Activated naive CD4-positive, alpha-beta T cell (primary cell): ENCODE results near the gene PON1.

Experiments
- DNase-seq, 4 experiments: peaks; one replicate each; lab custom pipeline; 2025; lab: John Stamatoyannopoulos, UW

Gene PON1

GRCh38 chr7:95324431-95324830, at the start of gene PON1:
Gene PON1, minus strand, starts transcription at chr7:95324532. Its CDS starts 57 bp downstream, at chr7:95324475.
- no peak for DNase-seq

GRCh38 chr7:95373323-95373722, 49.0 kb upstream of the PON1 start:
- DNase-seq = no peak

- no peak for DNase-seq
Measured at GRCh38 chr7:95368235-95368634, 43.9 kb upstream of the PON1 start.

GRCh38 chr7:95367606-95368005, 43.3 kb upstream of the PON1 start:
- no peak for DNase-seq

- DNase-seq = no peak
Measured at GRCh38 chr7:95365151-95365550, 40.8 kb upstream of the PON1 start.

GRCh38 chr7:95357623-95358022, 33.3 kb upstream of the PON1 start:
- no peak for DNase-seq

GRCh38 chr7:95342642-95343307, 18.4 kb upstream of the PON1 start:
- DNase-seq = no peak

- no peak for DNase-seq
Measured at GRCh38 chr7:95342029-95342428, 17.7 kb upstream of the PON1 start.

GRCh38 chr7:95340491-95340890, 16.2 kb upstream of the PON1 start:
- DNase-seq = no peak

GRCh38 chr7:95338832-95339231, 14.5 kb upstream of the PON1 start:
- no peak for DNase-seq

GRCh38 chr7:95335093-95335492, 10.8 kb upstream of the PON1 start:
- no peak for DNase-seq

GRCh38 chr7:95334447-95334846, 10.1 kb upstream of the PON1 start:
- DNase-seq = no peak

- no peak for DNase-seq
Measured at GRCh38 chr7:95330961-95331337, 6.6 kb upstream of the PON1 start.

GRCh38 chr7:95330204-95330960, 6.0 kb upstream of the PON1 start:
- DNase-seq = no peak

GRCh38 chr7:95327356-95327755, 3.0 kb upstream of the PON1 start:
- no peak for DNase-seq

- DNase-seq = no peak
Measured at GRCh38 chr7:95323410-95324129, 762 bp downstream of the PON1 start.

- DNase-seq = no peak
Measured at GRCh38 chr7:95322854-95323253, 1.5 kb downstream of the PON1 start.

- no peak for DNase-seq
Measured at GRCh38 chr7:95322396-95322795, 1.9 kb downstream of the PON1 start.

GRCh38 chr7:95321720-95322119, 2.6 kb downstream of the PON1 start:
- DNase-seq = no peak

GRCh38 chr7:95320651-95321050, 3.7 kb downstream of the PON1 start:
- DNase-seq = no peak

- no peak for DNase-seq
Measured at GRCh38 chr7:95319570-95319969, 4.8 kb downstream of the PON1 start.

- DNase-seq = no peak
Measured at GRCh38 chr7:95318501-95319100, 5.7 kb downstream of the PON1 start.

- DNase-seq = no peak
Measured at GRCh38 chr7:95317966-95318365, 6.4 kb downstream of the PON1 start.
